Caco-2 (cell line): Measurements from ENCODE around the gene MINK1. TPM values are rescaled to one million over a fixed set of nuclear protein-coding genes. Genes with fewer than 3 reads are reported as not detected.

Experiments used
- BruUV-seq: library from RNA; stranded (reverse); fragments of 400-500 nt; replicated peaks from 2 replicates; lab custom pipeline; 2021; lab: Mats Ljungman, UMichigan
- CTCF ChIA-PET: fragments of 300-600 bp; sonication (Branson Sonifier 250); formaldehyde crosslinking; loops from one replicate; lab custom pipeline; 2022; ENCODE audit warnings: antibody characterized with exemption; lab: Charles Lee
- POLR2A ChIA-PET: fragments of 300-600 bp; sonication (Branson Sonifier 250); formaldehyde crosslinking; loops from one replicate; lab custom pipeline; 2022; ENCODE audit warnings: antibody characterized with exemption; lab: Charles Lee
- DNase-seq, 2 experiments: peaks; one replicate each; pipeline versions ENCODE4 v3.0.0 to v3.0.0-alpha.2; 2020 to 2022
- H3K27me3 ChIP-seq: replicated peaks from 2 replicates; pipeline ENCODE4 v1.6.0; 2011; ENCODE audit warnings: low read length; ENCODE audit not compliant: control insufficient read depth, insufficient read depth
- H3K36me3 ChIP-seq: 2 replicates; pipeline ENCODE4 v1.5.1; 2011; ENCODE audit warnings: low read length; ENCODE audit not compliant: control insufficient read depth, insufficient read depth
- H3K4me1 ChIP-seq: fragments of 250-450 bp; sonication (Bioruptor Pico); 2 replicates; pipeline ENCODE4 v1.5.1; 2020; ENCODE audit warnings: mild to moderate bottlenecking
- H3K4me3 ChIP-seq: 2 replicates; pipeline ENCODE4 v1.5.1; 2011; ENCODE audit warnings: low read depth, mild to moderate bottlenecking, control low read depth, low read length
- H3K9me3 ChIP-seq: fragments of 250-450 bp; sonication (Bioruptor Pico); 2 replicates; pipeline ENCODE4 v1.5.1; 2020; ENCODE audit warnings: mild to moderate bottlenecking, moderate library complexity
- H3K27ac Mint-ChIP-seq: one replicate; pipeline ENCODE4 v1.8.0; 2022; ENCODE audit warnings: mixed read lengths; ENCODE audit not compliant: unreplicated experiment
- H3K27me3 Mint-ChIP-seq: one replicate; pipeline ENCODE4 v1.8.0; 2022; ENCODE audit warnings: mixed read lengths; ENCODE audit not compliant: insufficient read depth, unreplicated experiment
- H3K36me3 Mint-ChIP-seq: one replicate; pipeline ENCODE4 v1.8.0; 2022; ENCODE audit warnings: mild to moderate bottlenecking, mixed read lengths; ENCODE audit not compliant: insufficient read depth, unreplicated experiment
- H3K4me1 Mint-ChIP-seq: one replicate; pipeline ENCODE4 v1.8.0; 2022; ENCODE audit warnings: low read depth, mixed read lengths; ENCODE audit not compliant: unreplicated experiment
- H3K4me3 Mint-ChIP-seq: one replicate; pipeline ENCODE4 v1.8.0; 2022; ENCODE audit warnings: mild to moderate bottlenecking, moderate library complexity, mixed read lengths; ENCODE audit not compliant: unreplicated experiment
- H3K9me3 Mint-ChIP-seq: one replicate; pipeline ENCODE4 v1.8.0; 2022; ENCODE audit warnings: mixed read lengths; ENCODE audit not compliant: unreplicated experiment
- intact Hi-C: fragments of 100-400 bp; cut with micrococcal nuclease; formaldehyde crosslinking; loops from one replicate; pipeline ENCODE4 v1.10.0; 2022; ENCODE audit not compliant: unreplicated experiment
- total RNA-seq: library from RNA; stranded (reverse); gene quantifications from 2 replicates; pipeline ENCODE4 v1.2.3, GENCODE V29; 2022
- TF ChIP-seq, protein P1 (sequence below), 2 experiments: fragments of 200-600 bp in 1 of 2; IDR thresholded peaks; 1 replicate in 1 of 2; 2 replicates in 1 of 2; pipeline versions ENCODE4 v1.5.1 to v1.8.0; 2011 to 2022; ENCODE audit warnings: antibody characterized with exemption in 1 of 2, control low read depth in 1 of 2, inconsistent platforms in 1 of 2, low read depth in 1 of 2, low read length in 1 of 2, mild to moderate bottlenecking in 1 of 2, moderate library complexity in 1 of 2; ENCODE audit not compliant: insufficient read depth in 1 of 2, severe bottlenecking in 1 of 2, unreplicated experiment in 1 of 2

MINK1 gene
- total RNA-seq, 1 experiment from 2014 or later, result 47.7 TPM

DNA sequence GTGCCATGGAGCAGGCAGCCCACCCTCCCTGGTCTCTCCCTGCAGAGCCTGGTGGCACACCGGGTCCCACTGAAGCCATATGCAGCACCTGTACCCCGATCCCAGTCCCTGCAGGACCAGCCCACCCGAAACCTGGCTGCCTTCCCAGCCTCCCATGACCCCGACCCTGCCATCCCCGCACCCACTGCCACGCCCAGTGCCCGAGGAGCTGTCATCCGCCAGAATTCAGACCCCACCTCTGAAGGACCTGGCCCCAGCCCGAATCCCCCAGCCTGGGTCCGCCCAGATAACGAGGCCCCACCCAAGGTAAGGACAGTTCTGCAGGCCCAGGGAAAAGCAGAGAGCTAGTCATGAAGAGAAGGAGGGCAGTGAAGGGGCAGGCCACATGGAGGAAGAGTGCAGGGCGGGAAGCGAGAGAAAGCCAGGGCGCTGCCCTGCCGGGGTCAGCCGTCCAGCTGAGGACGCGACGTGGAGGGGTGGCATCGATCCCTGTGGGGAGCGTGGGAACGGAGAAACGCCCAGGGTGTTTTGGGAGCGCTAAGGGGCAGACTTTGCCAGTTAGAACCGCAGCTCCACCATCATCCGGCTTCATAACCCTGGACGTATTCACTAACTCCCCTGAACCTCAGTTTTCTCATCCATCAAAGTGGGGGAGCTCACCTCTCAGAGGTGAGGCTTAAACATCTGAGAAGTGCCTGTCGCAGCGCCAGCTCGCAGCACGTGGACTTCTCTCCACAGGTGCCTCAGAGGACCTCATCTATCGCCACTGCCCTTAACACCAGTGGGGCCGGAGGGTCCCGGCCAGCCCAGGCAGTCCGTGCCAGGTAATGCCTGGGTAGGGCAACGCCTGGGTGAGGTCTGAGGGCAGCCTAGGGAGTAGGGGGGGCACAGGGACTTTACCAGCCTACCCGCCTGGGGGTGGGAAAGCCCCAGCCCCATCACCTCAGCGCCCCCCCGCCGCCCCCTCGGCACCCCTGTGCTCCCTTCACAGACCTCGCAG, 58.6 kb downstream of the MINK1 start:
- Mint-ChIP-seq H3K4me1 (no peaks in the 10 kb centered on the region), H3K27me3 (no peaks in the 10 kb centered on the region), H3K9me3 (no peaks in the 10 kb centered on the region), H3K27ac (no peak overlapping the region), H3K4me3 (no peak overlapping the region), H3K36me3 (peaks cover 16% of the 10 kb centered on the region)
- POLR2A ChIA-PET, result no interaction called here
- Histone ChIP-seq H3K4me3 (no peak overlapping the region), H3K9me3 (no peaks in the 10 kb centered on the region), H3K36me3 (no peaks in the 10 kb centered on the region), H3K27me3 (no peaks in the 10 kb centered on the region), H3K4me1 (no peaks in the 10 kb centered on the region)
- TF ChIP-seq, protein P1, sequence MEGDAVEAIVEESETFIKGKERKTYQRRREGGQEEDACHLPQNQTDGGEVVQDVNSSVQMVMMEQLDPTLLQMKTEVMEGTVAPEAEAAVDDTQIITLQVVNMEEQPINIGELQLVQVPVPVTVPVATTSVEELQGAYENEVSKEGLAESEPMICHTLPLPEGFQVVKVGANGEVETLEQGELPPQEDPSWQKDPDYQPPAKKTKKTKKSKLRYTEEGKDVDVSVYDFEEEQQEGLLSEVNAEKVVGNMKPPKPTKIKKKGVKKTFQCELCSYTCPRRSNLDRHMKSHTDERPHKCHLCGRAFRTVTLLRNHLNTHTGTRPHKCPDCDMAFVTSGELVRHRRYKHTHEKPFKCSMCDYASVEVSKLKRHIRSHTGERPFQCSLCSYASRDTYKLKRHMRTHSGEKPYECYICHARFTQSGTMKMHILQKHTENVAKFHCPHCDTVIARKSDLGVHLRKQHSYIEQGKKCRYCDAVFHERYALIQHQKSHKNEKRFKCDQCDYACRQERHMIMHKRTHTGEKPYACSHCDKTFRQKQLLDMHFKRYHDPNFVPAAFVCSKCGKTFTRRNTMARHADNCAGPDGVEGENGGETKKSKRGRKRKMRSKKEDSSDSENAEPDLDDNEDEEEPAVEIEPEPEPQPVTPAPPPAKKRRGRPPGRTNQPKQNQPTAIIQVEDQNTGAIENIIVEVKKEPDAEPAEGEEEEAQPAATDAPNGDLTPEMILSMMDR (IDR thresholded peaks at IDR 0.05; ENCODE audit: insufficient read depth in 1 of 2, low read depth in 1 of 2, low read length in 1 of 2, severe bottlenecking in 1 of 2, unreplicated experiment in 1 of 2), result no peak
- CTCF ChIA-PET, result no interaction called here
- BruUV-seq, result no TSS peak
- intact Hi-C loops, result no loop called here
- DNase-seq, result no peak

DNA sequence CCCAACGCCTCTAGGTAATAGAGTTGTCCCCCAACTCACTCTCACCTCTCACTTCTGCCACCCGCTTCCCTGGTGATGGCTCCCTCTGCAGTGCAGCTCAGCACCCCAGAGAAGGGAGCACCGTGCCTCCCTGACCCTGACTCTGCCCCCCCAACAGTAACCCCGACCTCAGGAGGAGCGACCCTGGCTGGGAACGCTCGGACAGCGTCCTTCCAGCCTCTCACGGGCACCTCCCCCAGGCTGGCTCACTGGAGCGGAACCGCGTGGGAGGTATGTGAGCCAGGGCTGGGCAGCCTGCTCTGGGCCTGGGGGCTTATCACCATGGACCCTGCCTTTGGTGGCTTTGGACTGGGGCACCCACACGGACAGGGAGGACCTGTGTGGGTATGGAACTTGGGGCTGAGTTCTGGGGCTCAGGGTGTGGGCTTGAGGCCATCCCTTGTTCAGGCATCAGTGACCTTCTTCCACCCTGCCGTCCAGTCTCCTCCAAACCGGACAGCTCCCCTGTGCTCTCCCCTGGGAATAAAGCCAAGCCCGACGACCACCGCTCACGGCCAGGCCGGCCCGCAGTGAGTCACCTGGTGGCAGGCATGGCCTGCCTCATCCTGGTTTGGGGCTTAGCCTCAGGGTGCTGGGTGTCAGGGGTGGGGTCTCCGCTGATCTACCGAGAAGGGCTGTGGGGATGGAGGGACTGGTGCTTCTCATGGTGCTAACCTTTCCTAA, 59.5 kb downstream of the MINK1 start:
- no peak for DNase-seq
- Mint-ChIP-seq H3K9me3 (no peaks in the 10 kb centered on the region), H3K36me3 (peaks cover 7% of the 10 kb centered on the region), H3K4me3 (no peak overlapping the region), H3K4me1 (no peaks in the 10 kb centered on the region), H3K27ac (no peak overlapping the region), H3K27me3 (no peaks in the 10 kb centered on the region)
- Histone ChIP-seq H3K4me3 (no peak overlapping the region), H3K27me3 (no peaks in the 10 kb centered on the region), H3K4me1 (no peaks in the 10 kb centered on the region), H3K9me3 (no peaks in the 10 kb centered on the region), H3K36me3 (no peaks in the 10 kb centered on the region)
- TF ChIP-seq, protein P1 (IDR thresholded peaks at IDR 0.05; ENCODE audit: insufficient read depth in 1 of 2, low read depth in 1 of 2, low read length in 1 of 2, severe bottlenecking in 1 of 2, unreplicated experiment in 1 of 2), result no peak
- BruUV-seq, result no TSS peak
- POLR2A ChIA-PET, result no interaction called here
- CTCF ChIA-PET, result no interaction called here
- intact Hi-C loops, result no loop called here

DNA sequence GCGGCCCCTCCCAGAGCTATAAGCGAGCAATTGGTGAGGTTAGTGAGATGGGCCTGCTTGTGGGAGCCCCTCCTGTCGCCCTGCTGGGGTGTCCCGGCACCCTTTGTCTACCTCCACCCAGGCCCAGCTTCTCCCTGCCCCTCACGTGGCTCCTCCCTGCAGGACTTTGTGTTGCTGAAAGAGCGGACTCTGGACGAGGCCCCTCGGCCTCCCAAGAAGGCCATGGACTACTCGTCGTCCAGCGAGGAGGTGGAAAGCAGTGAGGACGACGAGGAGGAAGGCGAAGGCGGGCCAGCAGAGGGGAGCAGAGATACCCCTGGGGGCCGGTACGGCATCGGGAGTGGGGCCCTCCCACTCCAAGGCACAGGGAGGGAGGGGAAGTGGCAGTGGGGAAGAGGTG, 60.1 kb downstream of the MINK1 start:
- H3K4me3 ChIP-seq, result no peak overlapping the region
- Mint-ChIP-seq H3K4me3 (no peak overlapping the region), H3K27me3 (no peaks in the 10 kb centered on the region), H3K36me3 (peaks cover 7% of the 10 kb centered on the region), H3K4me1 (no peaks in the 10 kb centered on the region), H3K9me3 (no peaks in the 10 kb centered on the region), H3K27ac (no peak overlapping the region)
- no TSS peak for BruUV-seq
- no peak for DNase-seq
- no peaks in the 10 kb centered on the region for H3K4me1 ChIP-seq
- intact Hi-C loops, result no loop called here
- ChIA-PET CTCF (no interaction called here), POLR2A (no interaction called here)
- H3K27me3 ChIP-seq, result no peaks in the 10 kb centered on the region
- H3K9me3 ChIP-seq, result no peaks in the 10 kb centered on the region
- H3K36me3 ChIP-seq, result no peaks in the 10 kb centered on the region
- TF ChIP-seq, protein P1 (IDR thresholded peaks at IDR 0.05; ENCODE audit: insufficient read depth in 1 of 2, low read depth in 1 of 2, low read length in 1 of 2, severe bottlenecking in 1 of 2, unreplicated experiment in 1 of 2), result no peak
